ENCODE results near the gene NCEH1.

The NCEH1 gene

GRCh38 chr3:172643506-172644179 lies 67.2 kb downstream of the NCEH1 start:
- no peak for DNase-seq

GRCh38 chr3:172641291-172641690 lies 69.6 kb downstream of the NCEH1 start:
- DNase-seq: no peak

- no peak for DNase-seq
Measured at GRCh38 chr3:172640751-172641150, 70.1 kb downstream of the NCEH1 start.

- DNase-seq: no peak
Measured at GRCh38 chr3:172635588-172635987, 75.3 kb downstream of the NCEH1 start.

- DNase-seq: no peak
Measured at GRCh38 chr3:172634948-172635347, 75.9 kb downstream of the NCEH1 start.

- no peak for DNase-seq
Measured at GRCh38 chr3:172630316-172630715, 80.6 kb downstream of the NCEH1 start.

GRCh38 chr3:172629470-172629869 lies 81.4 kb downstream of the NCEH1 start:
- no peak for DNase-seq

- no peak for DNase-seq
Measured at GRCh38 chr3:172627057-172627809, 83.6 kb downstream of the NCEH1 start.

GRCh38 chr3:172626021-172626640 lies 84.7 kb downstream of the NCEH1 start:
- no peak for DNase-seq

- no peak for DNase-seq
Measured at GRCh38 chr3:172625404-172625803, 85.5 kb downstream of the NCEH1 start.

- DNase-seq: no peak
Measured at GRCh38 chr3:172624999-172625398, 85.9 kb downstream of the NCEH1 start.

- no peak for DNase-seq
Measured at GRCh38 chr3:172622916-172623700, 87.8 kb downstream of the NCEH1 start.

- DNase-seq: no peak
Measured at GRCh38 chr3:172622156-172622555, 88.7 kb downstream of the NCEH1 start.

GRCh38 chr3:172617976-172618375 lies 92.9 kb downstream of the NCEH1 start:
- DNase-seq: no peak

GRCh38 chr3:172617013-172617706 lies 93.7 kb downstream of the NCEH1 start:
- DNase-seq: no peak

- no peak for DNase-seq
Measured at GRCh38 chr3:172616031-172616461, 94.8 kb downstream of the NCEH1 start.

GRCh38 chr3:172615296-172615695 lies 95.6 kb downstream of the NCEH1 start:
- no peak for DNase-seq

GRCh38 chr3:172614340-172615274 lies 96.3 kb downstream of the NCEH1 start:
- no peak for DNase-seq

GRCh38 chr3:172613845-172614244 lies 97.0 kb downstream of the NCEH1 start:
- DNase-seq: no peak

- no peak for DNase-seq
Measured at GRCh38 chr3:172612871-172613678, 97.8 kb downstream of the NCEH1 start.

- DNase-seq: no peak
Measured at GRCh38 chr3:172609750-172610149, 101.1 kb downstream of the NCEH1 start.

All from NCI-H1417 treated with DMSO at 0.1 percent for 48 hours (cell line).